HG03558 (cell line): Measurements from ENCODE around the gene AP3B1.

Source experiments
- ATAC-seq: cut with Tn5 transposase; IDR thresholded peaks from one replicate; pipeline ENCODE4 v1.9.1; 2021; ENCODE audit warnings: moderate number of reproducible peaks; ENCODE audit not compliant: unreplicated experiment; ENCODE audit errors: extremely low read depth

Gene AP3B1

GRCh38 chr5:78019744-78020143 lies 274.8 kb downstream of the AP3B1 start:
- no peak for ATAC-seq

GRCh38 chr5:78016863-78017529 lies 277.5 kb downstream of the AP3B1 start:
- ATAC-seq, result no peak

GRCh38 chr5:78009937-78010527 lies 284.5 kb downstream of the AP3B1 start:
- ATAC-seq, result no peak

GRCh38 chr5:78008356-78008967 lies 286.0 kb downstream of the AP3B1 start:
- ATAC-seq, result no peak

- no peak for ATAC-seq
These were observed 287.3 kb downstream of the AP3B1 start for GRCh38 chr5:78007233-78007632.

GRCh38 chr5:78006449-78006848 lies 288.0 kb downstream of the AP3B1 start:
- no peak for ATAC-seq

- ATAC-seq, result no peak
These were observed 289.3 kb downstream of the AP3B1 start for GRCh38 chr5:78005021-78005785.

- no peak for ATAC-seq
These were observed 289.9 kb downstream of the AP3B1 start for GRCh38 chr5:78004559-78004958.

GRCh38 chr5:78003919-78004318 lies 290.6 kb downstream of the AP3B1 start:
- no peak for ATAC-seq

- ATAC-seq, result no peak
These were observed 291.0 kb downstream of the AP3B1 start for GRCh38 chr5:78003450-78003849.

GRCh38 chr5:78002690-78003089 lies 291.8 kb downstream of the AP3B1 start:
- no peak for ATAC-seq

GRCh38 chr5:78001197-78001596 lies 293.3 kb downstream of the AP3B1 start:
- no peak for ATAC-seq

- ATAC-seq, result no peak
These were observed 294.3 kb downstream of the AP3B1 start for GRCh38 chr5:78000191-78000590.

GRCh38 chr5:77999399-77999798 lies 295.1 kb downstream of the AP3B1 start:
- ATAC-seq, result no peak

GRCh38 chr5:77996943-77997342 lies 297.6 kb downstream of the AP3B1 start:
- no peak for ATAC-seq

GRCh38 chr5:77995793-77996409 lies 298.6 kb downstream of the AP3B1 start:
- ATAC-seq, result no peak

GRCh38 chr5:77994943-77995342 lies 299.6 kb downstream of the AP3B1 start:
- ATAC-seq, result no peak

GRCh38 chr5:77993855-77994318 lies 300.6 kb downstream of the AP3B1 start:
- ATAC-seq, result no peak

GRCh38 chr5:77993141-77993854 lies 301.2 kb downstream of the AP3B1 start:
- ATAC-seq, result no peak

- ATAC-seq, result no peak
These were observed 303.4 kb downstream of the AP3B1 start for GRCh38 chr5:77991084-77991483.
